Measurements from ENCODE around the gene TPI1. TPM values are rescaled to one million over a fixed set of nuclear protein-coding genes. Genes with fewer than 3 reads are reported as not detected.

TPI1 gene
- polyA plus RNA-seq, 1 of the 3 experiments (the other 2 are of a cell fraction): 1,175 TPM

- Histone ChIP-seq H3K9me3 (no peaks in the 10 kb centered on the region), H3K9me2 (no peaks in the 10 kb centered on the region), H2AFZ (ENCODE audit: low read depth) (no peak overlapping the region), H3K79me2 (ENCODE audit: insufficient read depth) (peaks cover 13% of the 10 kb centered on the region; the same call in 1 of the 2 replicates), H3K27ac (ENCODE audit: low read depth in 2 of 2, low read length in 1 of 2) (no peak overlapping the region; a peak in 1 of 4 replicates), H3F3A (replicated peaks; ENCODE audit: insufficient read depth) (no peaks in the 10 kb centered on the region), H3K27me3 (ENCODE audit: insufficient read depth) (no peaks in the 10 kb centered on the region), H3K9ac (no peak overlapping the region), H3K4me3 (ENCODE audit: low read depth in 2 of 2, low read length in 1 of 2) (peak overlapping the region; percentile 28 to 92; a peak in 3 of 4 replicates), H3K4me2 (peak overlapping the region; percentile 97), H4K20me1 (ENCODE audit: insufficient read depth) (no peaks in the 10 kb centered on the region), H3K36me3 (replicated peaks in 1 of 2; ENCODE audit: control insufficient read depth in 1 of 2, insufficient read depth in 2 of 2, low read length in 1 of 2) (peaks cover 6 to 9% of the 10 kb centered on the region in 2 experiments), H3K4me1 (ENCODE audit: control insufficient read depth in 1 of 2, insufficient read depth in 2 of 2, low read depth in 1 of 2, low read length in 1 of 2) (peaks cover 14 to 18% of the 10 kb centered on the region in 2 experiments; a peak in 2 of 4 replicates)
- CTCF ChIA-PET: interaction anchor here (1.0 to 9.6 kb wide), 6 partner anchors 9 to 48 kb away, joined by 3 to 62 read pairs (median 8); partner anchors contain the start of genes C12orf57, RNU7-1 and SPSB2
- WGBS (ENCODE audit: low lambda C conversion rate): 75% methylated on average over 7 of the region's 14 CpGs
- POLR2A ChIA-PET: interaction anchor here (0.8 to 4.2 kb wide), 5 partner anchors 9 to 43 kb away, joined by 4 to 21 read pairs (median 11); partner anchors contain the start of genes C12orf57, RNU7-1 and SPSB2
- no peak for TF ChIP-seq MXI1 (IDR thresholded peaks at IDR 0.05; ENCODE audit: low read depth, low read length)
- TF ChIP-seq USF2 (IDR thresholded peaks at IDR 0.05; ENCODE audit: borderline replicate concordance, low read depth, low read length): no peak
- no peak for TF ChIP-seq ELF1 (IDR thresholded peaks at IDR 0.05)
- TF ChIP-seq, protein P1, sequence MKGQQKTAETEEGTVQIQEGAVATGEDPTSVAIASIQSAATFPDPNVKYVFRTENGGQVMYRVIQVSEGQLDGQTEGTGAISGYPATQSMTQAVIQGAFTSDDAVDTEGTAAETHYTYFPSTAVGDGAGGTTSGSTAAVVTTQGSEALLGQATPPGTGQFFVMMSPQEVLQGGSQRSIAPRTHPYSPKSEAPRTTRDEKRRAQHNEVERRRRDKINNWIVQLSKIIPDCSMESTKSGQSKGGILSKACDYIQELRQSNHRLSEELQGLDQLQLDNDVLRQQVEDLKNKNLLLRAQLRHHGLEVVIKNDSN (IDR thresholded peaks at IDR 0.05; ENCODE audit: borderline replicate concordance, low read depth): no peak
- no peak for TF ChIP-seq EP300 (IDR thresholded peaks at IDR 0.05; ENCODE audit: borderline replicate concordance in 1 of 2, low read depth in 1 of 2, low read length in 1 of 2)
- TF ChIP-seq RFX5 (IDR thresholded peaks at IDR 0.05; ENCODE audit: low read length): no peak
- no peak for TF ChIP-seq JUND (IDR thresholded peaks at IDR 0.05)
- no peak for DNase-seq
These were observed 48.5 kb downstream of the TPI1 start for GRCh38 chr12:6915789-6916285.

GRCh38 chr12:6916426-6917200 lies 49.3 kb downstream of the TPI1 start:
- no peak for DNase-seq
- WGBS (ENCODE audit: low lambda C conversion rate): 98% methylated on average over 11 of the region's 11 CpGs
- H3K27ac ChIP-seq (ENCODE audit: low read depth in 2 of 2, low read length in 1 of 2): no peak overlapping the region
- no peak overlapping the region; the same call in 1 of the 2 replicates for H3K4me2 ChIP-seq
- H3F3A ChIP-seq (replicated peaks; ENCODE audit: insufficient read depth): no peaks in the 10 kb centered on the region
- H3K27me3 ChIP-seq (ENCODE audit: insufficient read depth): no peaks in the 10 kb centered on the region
- H2AFZ ChIP-seq (ENCODE audit: low read depth): no peak overlapping the region
- peaks cover 14 to 18% of the 10 kb centered on the region in 2 experiments; a peak in 2 of 4 replicates for H3K4me1 ChIP-seq (ENCODE audit: control insufficient read depth in 1 of 2, insufficient read depth in 2 of 2, low read depth in 1 of 2, low read length in 1 of 2)
- H3K9me2 ChIP-seq: no peaks in the 10 kb centered on the region
- peaks cover 13% of the 10 kb centered on the region; the same call in 1 of the 2 replicates for H3K79me2 ChIP-seq (ENCODE audit: insufficient read depth)
- POLR2A ChIA-PET: interaction anchor here (1.7 to 2.7 kb wide), 4 partner anchors 9 to 44 kb away, joined by 6 to 15 read pairs (median 10); partner anchors contain the start of genes C12orf57, RNU7-1 and SPSB2
- no peaks in the 10 kb centered on the region for H3K9me3 ChIP-seq
- CTCF ChIA-PET: interaction anchor here (0.7 to 9.6 kb wide), 11 partner anchors 9 to 197 kb away, joined by 3 to 62 read pairs (median 4); partner anchors contain the start of genes C12orf57, RNU7-1 and SPSB2
- no peaks in the 10 kb centered on the region for H4K20me1 ChIP-seq (ENCODE audit: insufficient read depth)
- no peak for TF ChIP-seq MXI1 (IDR thresholded peaks at IDR 0.05; ENCODE audit: low read depth, low read length)
- no peak for TF ChIP-seq POLR2AphosphoS5 (IDR thresholded peaks at IDR 0.05; ENCODE audit: low read depth, low read length)
- no peak for TF ChIP-seq TCF12 (IDR thresholded peaks at IDR 0.05)
- TF ChIP-seq, protein P2, sequence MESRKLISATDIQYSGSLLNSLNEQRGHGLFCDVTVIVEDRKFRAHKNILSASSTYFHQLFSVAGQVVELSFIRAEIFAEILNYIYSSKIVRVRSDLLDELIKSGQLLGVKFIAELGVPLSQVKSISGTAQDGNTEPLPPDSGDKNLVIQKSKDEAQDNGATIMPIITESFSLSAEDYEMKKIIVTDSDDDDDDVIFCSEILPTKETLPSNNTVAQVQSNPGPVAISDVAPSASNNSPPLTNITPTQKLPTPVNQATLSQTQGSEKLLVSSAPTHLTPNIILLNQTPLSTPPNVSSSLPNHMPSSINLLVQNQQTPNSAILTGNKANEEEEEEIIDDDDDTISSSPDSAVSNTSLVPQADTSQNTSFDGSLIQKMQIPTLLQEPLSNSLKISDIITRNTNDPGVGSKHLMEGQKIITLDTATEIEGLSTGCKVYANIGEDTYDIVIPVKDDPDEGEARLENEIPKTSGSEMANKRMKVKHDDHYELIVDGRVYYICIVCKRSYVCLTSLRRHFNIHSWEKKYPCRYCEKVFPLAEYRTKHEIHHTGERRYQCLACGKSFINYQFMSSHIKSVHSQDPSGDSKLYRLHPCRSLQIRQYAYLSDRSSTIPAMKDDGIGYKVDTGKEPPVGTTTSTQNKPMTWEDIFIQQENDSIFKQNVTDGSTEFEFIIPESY (IDR thresholded peaks at IDR 0.05; ENCODE audit: borderline replicate concordance, low read depth): no peak
- TF ChIP-seq YY1 (IDR thresholded peaks at IDR 0.05; ENCODE audit: low read depth): no peak
- no peak for TF ChIP-seq NRF1 (IDR thresholded peaks at IDR 0.05; ENCODE audit: low read depth, low read length)
- no peak for TF ChIP-seq GABPA (IDR thresholded peaks at IDR 0.05; ENCODE audit: low read depth)
- no peak for TF ChIP-seq EZH2phosphoT487 (IDR thresholded peaks at IDR 0.05; ENCODE audit: borderline replicate concordance, low read depth)
- no peak for TF ChIP-seq RAD21 (IDR thresholded peaks at IDR 0.05; ENCODE audit: low read length)
- TF ChIP-seq MEF2A (IDR thresholded peaks at IDR 0.05; ENCODE audit: borderline replicate concordance, low read depth): no peak
- TF ChIP-seq FOSL2 (IDR thresholded peaks at IDR 0.05; ENCODE audit: borderline replicate concordance, low read depth): no peak
- TF ChIP-seq FOXJ3 (CRISPR knock-in tag; IDR thresholded peaks at IDR 0.05): no peak
- no peak for TF ChIP-seq SIN3A (IDR thresholded peaks at IDR 0.05; ENCODE audit: borderline replicate concordance, low read depth, low read length)
- no peak for TF ChIP-seq RCOR1 (IDR thresholded peaks at IDR 0.05; ENCODE audit: low read length)
- no peak for TF ChIP-seq USF2 (IDR thresholded peaks at IDR 0.05; ENCODE audit: borderline replicate concordance, low read depth, low read length)
- TF ChIP-seq EP300 (IDR thresholded peaks at IDR 0.05; ENCODE audit: borderline replicate concordance in 1 of 2, low read depth in 1 of 2, low read length in 1 of 2): no peak
- peaks cover 6 to 9% of the 10 kb centered on the region in 2 experiments for H3K36me3 ChIP-seq (replicated peaks in 1 of 2; ENCODE audit: control insufficient read depth in 1 of 2, insufficient read depth in 2 of 2, low read length in 1 of 2)
- H3K4me3 ChIP-seq (ENCODE audit: low read depth in 2 of 2, low read length in 1 of 2): no peak overlapping the region
- no peak overlapping the region for H3K9ac ChIP-seq

Measured in SK-N-SH (cell line).